OCI-LY1 (cell line): ENCODE data around the gene PHLDA2.

Source experiments
- H2AFZ ChIP-seq: fragments of 200-600 bp; sonication (generic), shearing (Covaris generic); 2 replicates; pipeline ENCODE4 v1.6.0; 2014; ENCODE audit warnings: antibody characterized with exemption, mild to moderate bottlenecking, low read length
- H3F3A ChIP-seq: fragments of 200-600 bp; sonication (generic), shearing (Covaris generic); 2 replicates; pipeline ENCODE4 v1.6.0; 2014; ENCODE audit warnings: mild to moderate bottlenecking, antibody characterized with exemption, low read length, moderate library complexity; ENCODE audit not compliant: insufficient read depth
- H3K27ac ChIP-seq: fragments of 200-600 bp; sonication (generic); 2 replicates; pipeline ENCODE4 v1.5.1; 2014; ENCODE audit warnings: low read length, mixed run types, mild to moderate bottlenecking, low read depth; ENCODE audit not compliant: poor library complexity, severe bottlenecking
- H3K27me3 ChIP-seq: fragments of 200-600 bp; sonication (generic); 2 replicates; pipeline ENCODE4 v1.6.0; 2014; ENCODE audit warnings: antibody characterized with exemption, mild to moderate bottlenecking, low read length, moderate library complexity; ENCODE audit not compliant: insufficient read depth
- H3K36me3 ChIP-seq: fragments of 200-600 bp; sonication (generic); 2 replicates; pipeline ENCODE4 v1.6.1; 2014; ENCODE audit warnings: mild to moderate bottlenecking, antibody characterized with exemption, low read length, moderate library complexity, mixed read lengths; ENCODE audit not compliant: insufficient read depth
- H3K4me1 ChIP-seq: fragments of 200-600 bp; sonication (generic); 2 replicates; pipeline ENCODE4 v1.5.1; 2014; ENCODE audit warnings: mild to moderate bottlenecking, low read length, moderate library complexity; ENCODE audit not compliant: insufficient read depth, severe bottlenecking
- H3K4me2 ChIP-seq: fragments of 200-600 bp; sonication (generic), shearing (Covaris generic); 2 replicates; pipeline ENCODE4 v1.6.1; 2014; ENCODE audit warnings: low read length
- H3K4me3 ChIP-seq: fragments of 200-600 bp; sonication (generic); 2 replicates; pipeline ENCODE4 v1.5.1; 2014; ENCODE audit warnings: low read length, low read depth, mild to moderate bottlenecking, mixed read lengths; ENCODE audit not compliant: poor library complexity, severe bottlenecking
- H3K79me2 ChIP-seq: fragments of 200-600 bp; shearing (Covaris generic); 2 replicates; pipeline ENCODE4 v1.6.1; 2016; ENCODE audit warnings: mixed run types, low read length, mixed read lengths; ENCODE audit not compliant: insufficient read depth
- H3K9ac ChIP-seq: fragments of 200-600 bp; sonication (generic), shearing (Covaris generic); 2 replicates; pipeline ENCODE4 v1.6.1; 2014; ENCODE audit warnings: mild to moderate bottlenecking, low read length, mixed read lengths
- H3K9me2 ChIP-seq: fragments of 200-600 bp; sonication (generic), shearing (Covaris generic); 2 replicates; pipeline ENCODE4 v1.6.1; 2014; ENCODE audit warnings: low read depth, mild to moderate bottlenecking, low read length, mixed read lengths
- H3K9me3 ChIP-seq: fragments of 200-600 bp; shearing (Covaris generic); 2 replicates; pipeline ENCODE4 v1.6.1; 2014; ENCODE audit warnings: low read length, mixed read lengths
- H4K20me1 ChIP-seq: fragments of 200-600 bp; sonication (generic), shearing (Covaris generic); 2 replicates; pipeline ENCODE4 v1.6.0; 2016; ENCODE audit warnings: mild to moderate bottlenecking, low read length; ENCODE audit not compliant: insufficient read depth
- EZH2 ChIP-seq: fragments of 200-600 bp; sonication (generic), shearing (Covaris generic); IDR thresholded peaks from 2 replicates; pipeline ENCODE4 v1.8.0; 2017; ENCODE audit warnings: borderline replicate concordance, mixed run types, mild to moderate bottlenecking, antibody characterized with exemption, low read length, moderate library complexity, mixed read lengths
- TF ChIP-seq, protein P1 (sequence below): fragments of 200-600 bp; sonication (generic), shearing (Covaris generic); IDR thresholded peaks from 2 replicates; pipeline ENCODE4 v1.5.1; 2017; ENCODE audit warnings: mild to moderate bottlenecking, antibody characterized with exemption, low read length, moderate library complexity, mixed read lengths

Gene PHLDA2

DNA sequence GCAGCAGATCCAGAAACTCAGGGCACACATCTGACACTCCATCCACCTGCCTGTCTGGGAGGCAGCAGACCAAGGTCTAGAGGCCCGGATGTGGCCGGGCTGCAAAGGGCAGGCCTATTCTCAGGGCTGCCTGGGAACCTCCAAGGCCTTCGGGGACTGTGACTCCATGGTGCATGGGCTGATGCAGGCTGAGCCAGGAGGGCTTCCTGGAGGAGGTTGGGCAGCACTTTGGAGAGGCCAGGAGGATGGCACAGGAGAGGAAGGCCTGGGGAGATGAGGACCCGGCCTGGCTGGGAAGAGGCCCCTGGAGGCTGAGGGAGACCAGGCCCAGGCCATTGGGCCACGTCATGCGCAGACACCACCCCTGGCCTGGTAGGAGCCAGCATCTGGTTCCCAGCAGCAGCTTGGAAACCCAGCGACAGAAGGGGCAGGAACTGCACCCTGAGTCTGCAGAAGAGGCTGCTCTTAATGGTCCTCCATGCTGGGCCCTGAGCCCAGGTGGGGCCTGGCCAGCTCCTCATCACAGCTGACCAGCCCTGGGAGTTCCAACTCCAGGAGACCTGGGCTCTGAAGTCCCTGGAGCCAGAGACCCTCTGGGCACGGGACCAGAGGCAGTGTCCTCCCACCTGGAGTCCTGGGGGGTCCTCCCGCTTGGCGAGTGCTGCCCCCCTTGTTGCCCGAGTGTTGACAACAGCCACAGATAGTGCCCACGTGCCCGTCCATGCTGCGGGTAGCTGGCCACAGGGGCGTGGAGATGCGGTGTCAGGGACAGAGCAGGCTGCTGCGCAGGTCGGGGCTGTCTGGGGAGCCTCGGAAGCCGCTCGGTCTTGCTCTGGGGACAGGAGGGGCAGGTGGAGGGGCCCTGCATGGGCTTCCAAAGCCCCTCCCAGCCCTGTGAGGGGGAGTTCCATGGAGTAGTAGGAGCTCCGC, 5.5 kb downstream of the PHLDA2 start:
- Histone ChIP-seq H3K79me2 (no peaks in the 10 kb centered on the region), H3F3A (no peaks in the 10 kb centered on the region), H4K20me1 (no peaks in the 10 kb centered on the region), H3K27me3 (peaks cover 4% of the 10 kb centered on the region; the same call in 1 of the 2 replicates), H3K4me2 (no peak overlapping the region), H3K9me2 (no peaks in the 10 kb centered on the region), H3K9me3 (no peaks in the 10 kb centered on the region), H3K4me3 (no peak overlapping the region), H3K27ac (no peak overlapping the region), H3K36me3 (no peaks in the 10 kb centered on the region), H3K4me1 (no peaks in the 10 kb centered on the region), H3K9ac (no peak overlapping the region), H2AFZ (no peak overlapping the region)
- TF ChIP-seq, protein P1, sequence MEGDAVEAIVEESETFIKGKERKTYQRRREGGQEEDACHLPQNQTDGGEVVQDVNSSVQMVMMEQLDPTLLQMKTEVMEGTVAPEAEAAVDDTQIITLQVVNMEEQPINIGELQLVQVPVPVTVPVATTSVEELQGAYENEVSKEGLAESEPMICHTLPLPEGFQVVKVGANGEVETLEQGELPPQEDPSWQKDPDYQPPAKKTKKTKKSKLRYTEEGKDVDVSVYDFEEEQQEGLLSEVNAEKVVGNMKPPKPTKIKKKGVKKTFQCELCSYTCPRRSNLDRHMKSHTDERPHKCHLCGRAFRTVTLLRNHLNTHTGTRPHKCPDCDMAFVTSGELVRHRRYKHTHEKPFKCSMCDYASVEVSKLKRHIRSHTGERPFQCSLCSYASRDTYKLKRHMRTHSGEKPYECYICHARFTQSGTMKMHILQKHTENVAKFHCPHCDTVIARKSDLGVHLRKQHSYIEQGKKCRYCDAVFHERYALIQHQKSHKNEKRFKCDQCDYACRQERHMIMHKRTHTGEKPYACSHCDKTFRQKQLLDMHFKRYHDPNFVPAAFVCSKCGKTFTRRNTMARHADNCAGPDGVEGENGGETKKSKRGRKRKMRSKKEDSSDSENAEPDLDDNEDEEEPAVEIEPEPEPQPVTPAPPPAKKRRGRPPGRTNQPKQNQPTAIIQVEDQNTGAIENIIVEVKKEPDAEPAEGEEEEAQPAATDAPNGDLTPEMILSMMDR: no peak
- TF ChIP-seq EZH2: no peak

DNA sequence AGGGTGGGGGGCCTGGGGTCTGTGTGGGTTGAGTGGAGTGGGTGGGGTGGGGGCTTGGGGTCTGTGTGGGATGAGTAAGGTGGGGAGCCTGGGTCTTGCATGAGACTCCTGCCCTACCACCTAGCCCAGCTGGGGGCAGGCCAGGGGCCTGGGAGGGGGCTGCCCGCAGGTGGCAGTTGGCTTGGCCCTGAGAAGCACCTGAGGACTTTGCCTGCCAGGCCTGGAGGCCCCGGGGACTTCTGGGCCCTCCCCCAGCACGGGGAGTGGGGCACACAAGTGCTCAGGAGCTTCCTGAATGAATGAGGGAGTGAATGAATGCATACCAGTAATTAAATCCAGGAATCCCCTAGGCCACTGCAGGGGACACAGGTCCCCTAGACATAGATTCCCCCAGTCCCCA, 6.6 kb downstream of the PHLDA2 start:
- TF ChIP-seq, protein P1: no peak
- no peak for TF ChIP-seq EZH2
- no peak overlapping the region for H3K27ac ChIP-seq
- H3K4me2 ChIP-seq: no peak overlapping the region
- H3K79me2 ChIP-seq: no peaks in the 10 kb centered on the region
- H2AFZ ChIP-seq: no peak overlapping the region
- H3K27me3 ChIP-seq: peaks cover 4% of the 10 kb centered on the region; the same call in 1 of the 2 replicates
- no peaks in the 10 kb centered on the region for H3F3A ChIP-seq
- no peaks in the 10 kb centered on the region for H3K9me3 ChIP-seq
- no peak overlapping the region for H3K9ac ChIP-seq
- no peaks in the 10 kb centered on the region for H3K4me1 ChIP-seq
- H4K20me1 ChIP-seq: no peaks in the 10 kb centered on the region
- H3K36me3 ChIP-seq: no peaks in the 10 kb centered on the region
- H3K9me2 ChIP-seq: no peaks in the 10 kb centered on the region
- H3K4me3 ChIP-seq: no peak overlapping the region

DNA sequence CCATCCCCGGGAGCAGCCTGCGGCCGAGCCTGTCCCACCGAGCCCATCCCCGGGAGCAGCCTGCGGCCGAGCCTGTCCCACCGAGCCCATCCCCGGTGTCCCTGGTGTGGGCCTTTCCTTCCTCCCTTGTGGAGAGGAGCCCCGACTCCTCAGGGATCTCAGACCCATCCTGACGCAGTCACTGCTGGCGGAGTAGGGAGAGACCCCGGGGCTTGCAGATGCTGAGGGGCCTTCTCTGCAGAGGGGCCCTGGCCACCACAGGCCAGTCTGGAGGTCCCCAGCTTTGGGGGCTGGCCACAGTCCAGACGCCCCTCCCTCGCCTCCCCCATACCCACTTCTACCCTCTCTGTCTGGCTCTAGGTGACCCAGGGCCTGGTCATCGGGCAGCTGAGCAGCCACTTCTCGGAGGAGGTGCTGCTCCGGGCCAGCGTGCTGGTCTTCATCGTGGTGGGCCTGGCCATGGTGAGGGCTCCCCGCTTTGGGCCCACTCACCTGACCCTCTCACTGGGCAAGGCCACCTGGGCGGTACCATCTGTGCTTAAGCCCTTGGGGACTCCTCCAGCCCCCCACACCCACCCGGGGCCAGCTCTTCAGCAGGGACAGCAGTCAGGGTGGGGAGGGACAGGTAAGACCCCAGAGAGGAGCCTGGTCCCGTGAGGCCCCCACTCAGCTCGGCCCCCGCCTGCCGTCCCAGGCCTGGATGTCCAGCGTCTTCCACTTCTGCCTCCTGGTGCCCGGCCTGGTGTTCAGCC, 7.3 kb downstream of the PHLDA2 start:
- no peaks in the 10 kb centered on the region for H3F3A ChIP-seq
- H3K4me3 ChIP-seq: no peak overlapping the region
- H4K20me1 ChIP-seq: no peaks in the 10 kb centered on the region
- H3K27me3 ChIP-seq: peaks cover 4% of the 10 kb centered on the region; the same call in 1 of the 2 replicates
- no peaks in the 10 kb centered on the region for H3K79me2 ChIP-seq
- TF ChIP-seq, protein P1: no peak
- no peak for TF ChIP-seq EZH2
- no peak overlapping the region for H3K9ac ChIP-seq
- no peak overlapping the region for H2AFZ ChIP-seq
- no peaks in the 10 kb centered on the region for H3K9me3 ChIP-seq
- no peaks in the 10 kb centered on the region for H3K4me1 ChIP-seq
- H3K36me3 ChIP-seq: no peaks in the 10 kb centered on the region
- no peaks in the 10 kb centered on the region for H3K9me2 ChIP-seq
- no peak overlapping the region for H3K4me2 ChIP-seq
- H3K27ac ChIP-seq: no peak overlapping the region
